WERI-Rb-1 (cell line): ENCODE measurements around the gene SESN3.

Experiments
- DNase-seq: peaks from one replicate; pipeline ENCODE4 v3.0.0-alpha.2; 2020
- H3K27ac ChIP-seq: fragments of 250-450 bp; sonication (Bioruptor Pico); 2 replicates; pipeline ENCODE4 v1.5.1; 2020; ENCODE audit warnings: mild to moderate bottlenecking, moderate library complexity
- H3K27me3 ChIP-seq: fragments of 250-450 bp; sonication (Bioruptor Pico); 2 replicates; pipeline ENCODE4 v1.5.1; 2021; ENCODE audit warnings: mild to moderate bottlenecking, low read depth, moderate library complexity; ENCODE audit not compliant: insufficient read depth, severe bottlenecking
- H3K36me3 ChIP-seq: fragments of 250-450 bp; sonication (Bioruptor Pico); 2 replicates; pipeline ENCODE4 v1.5.1; 2020; ENCODE audit warnings: mild to moderate bottlenecking, moderate library complexity
- H3K4me3 ChIP-seq: 2 replicates; pipeline ENCODE4 v1.5.1; 2011; ENCODE audit warnings: low read depth, mild to moderate bottlenecking, control low read depth, low read length
- H3K9me3 ChIP-seq: fragments of 250-450 bp; sonication (Bioruptor Pico); 2 replicates; pipeline ENCODE4 v1.5.1; 2021; ENCODE audit warnings: mild to moderate bottlenecking, moderate library complexity; ENCODE audit not compliant: severe bottlenecking
- TF ChIP-seq, protein P1 (sequence below): IDR thresholded peaks from 2 replicates; pipeline ENCODE4 v1.5.1; 2011; ENCODE audit warnings: low read depth, mild to moderate bottlenecking, control low read depth, inconsistent platforms, low read length

SESN3 gene

DNA sequence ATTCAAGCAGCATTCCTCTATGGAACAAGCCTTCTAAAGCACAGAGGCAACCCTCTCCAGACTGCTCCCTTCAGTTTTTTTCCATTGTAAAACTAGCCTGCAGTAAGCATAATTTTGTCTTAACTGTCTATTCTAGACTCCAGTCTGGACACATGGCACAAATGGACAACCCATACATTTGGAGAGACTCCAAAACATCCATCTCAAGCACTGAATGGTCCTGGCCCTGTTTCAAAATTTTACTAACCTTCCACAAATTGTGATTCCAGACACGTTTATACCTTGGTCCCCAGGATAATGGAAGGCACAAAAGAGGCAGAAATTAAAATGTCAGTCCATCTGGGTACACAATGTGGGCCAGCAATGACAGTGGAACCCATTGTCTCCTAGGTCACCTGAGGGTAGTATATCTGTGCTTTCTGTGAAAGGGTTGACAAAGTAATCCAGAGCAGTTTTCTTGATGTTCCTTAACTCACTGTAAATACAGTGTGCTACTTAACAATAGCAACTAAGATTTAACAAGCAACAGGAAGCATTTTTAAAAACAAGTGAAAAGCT, 16.2 kb upstream of the SESN3 start:
- Histone ChIP-seq H3K27me3 (no peaks in the 10 kb centered on the region), H3K36me3 (no peaks in the 10 kb centered on the region), H3K4me3 (no peak overlapping the region), H3K9me3 (no peaks in the 10 kb centered on the region), H3K27ac (no peak overlapping the region)
- no peak for DNase-seq
- TF ChIP-seq, protein P1, sequence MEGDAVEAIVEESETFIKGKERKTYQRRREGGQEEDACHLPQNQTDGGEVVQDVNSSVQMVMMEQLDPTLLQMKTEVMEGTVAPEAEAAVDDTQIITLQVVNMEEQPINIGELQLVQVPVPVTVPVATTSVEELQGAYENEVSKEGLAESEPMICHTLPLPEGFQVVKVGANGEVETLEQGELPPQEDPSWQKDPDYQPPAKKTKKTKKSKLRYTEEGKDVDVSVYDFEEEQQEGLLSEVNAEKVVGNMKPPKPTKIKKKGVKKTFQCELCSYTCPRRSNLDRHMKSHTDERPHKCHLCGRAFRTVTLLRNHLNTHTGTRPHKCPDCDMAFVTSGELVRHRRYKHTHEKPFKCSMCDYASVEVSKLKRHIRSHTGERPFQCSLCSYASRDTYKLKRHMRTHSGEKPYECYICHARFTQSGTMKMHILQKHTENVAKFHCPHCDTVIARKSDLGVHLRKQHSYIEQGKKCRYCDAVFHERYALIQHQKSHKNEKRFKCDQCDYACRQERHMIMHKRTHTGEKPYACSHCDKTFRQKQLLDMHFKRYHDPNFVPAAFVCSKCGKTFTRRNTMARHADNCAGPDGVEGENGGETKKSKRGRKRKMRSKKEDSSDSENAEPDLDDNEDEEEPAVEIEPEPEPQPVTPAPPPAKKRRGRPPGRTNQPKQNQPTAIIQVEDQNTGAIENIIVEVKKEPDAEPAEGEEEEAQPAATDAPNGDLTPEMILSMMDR, result no peak

DNA sequence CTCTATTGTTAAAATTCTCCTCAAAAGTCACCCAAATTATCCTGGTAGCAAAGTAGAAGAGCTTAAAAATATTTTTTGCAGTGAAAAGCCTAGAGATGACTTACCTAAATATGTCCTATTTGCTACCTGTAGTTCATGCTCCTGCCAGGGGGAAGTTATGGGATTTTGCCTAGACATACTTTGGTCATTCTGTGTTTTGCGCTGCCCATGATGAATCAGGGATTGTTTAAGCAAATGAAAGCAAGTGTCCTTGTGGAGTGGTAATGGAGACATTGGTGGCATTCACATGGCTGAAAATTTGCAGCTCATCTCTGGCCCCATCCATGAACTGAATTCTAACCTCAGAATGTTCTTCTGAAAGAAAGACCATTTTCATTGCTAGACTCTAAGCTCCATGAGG, 14.6 kb upstream of the SESN3 start:
- Histone ChIP-seq H3K27ac (no peak overlapping the region), H3K4me3 (no peak overlapping the region), H3K9me3 (no peaks in the 10 kb centered on the region), H3K36me3 (no peaks in the 10 kb centered on the region), H3K27me3 (no peaks in the 10 kb centered on the region)
- TF ChIP-seq, protein P1, result no peak
- DNase-seq, result no peak

DNA sequence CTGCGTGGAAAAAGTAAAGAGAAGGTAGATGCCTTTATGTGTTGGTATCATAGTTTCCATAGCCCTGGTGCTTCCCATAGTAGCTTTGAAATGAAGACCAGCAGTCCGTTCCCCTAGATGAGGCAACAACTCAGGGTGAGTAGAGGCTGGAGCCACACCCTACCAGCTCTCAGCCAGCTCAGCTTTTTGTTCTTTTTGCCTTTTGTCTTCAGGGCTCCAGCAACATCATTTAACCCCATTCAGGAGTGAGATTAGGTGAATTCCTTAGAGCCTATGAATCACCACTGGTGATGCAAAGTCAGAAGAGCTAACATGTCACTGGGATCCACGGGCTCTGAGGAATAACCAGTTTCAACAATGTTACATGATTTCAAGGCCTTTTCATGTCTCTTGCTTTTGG, 14.0 kb upstream of the SESN3 start:
- H3K27ac ChIP-seq, result no peak overlapping the region
- TF ChIP-seq, protein P1, result no peak
- H3K9me3 ChIP-seq, result no peaks in the 10 kb centered on the region
- H3K27me3 ChIP-seq, result no peaks in the 10 kb centered on the region
- no peak overlapping the region for H3K4me3 ChIP-seq
- no peaks in the 10 kb centered on the region for H3K36me3 ChIP-seq
- DNase-seq, result no peak

DNA sequence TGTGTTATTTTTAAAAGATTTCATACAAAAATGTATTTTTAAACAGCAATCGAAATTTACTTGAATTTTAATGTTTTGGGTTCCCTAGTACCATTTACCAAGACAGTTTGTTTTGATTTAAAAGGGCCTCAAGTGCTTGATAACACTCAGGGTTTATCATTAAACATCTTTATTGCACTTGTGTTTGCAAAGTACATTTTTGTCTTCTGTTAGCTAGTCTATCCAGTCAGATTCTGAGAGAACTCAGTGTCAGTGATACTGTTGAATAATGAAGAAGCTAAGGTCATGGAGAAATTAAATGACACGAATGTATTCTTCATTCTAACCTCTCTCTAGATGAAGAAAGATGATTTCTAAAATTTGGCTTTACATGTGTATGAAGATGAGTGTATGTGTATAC, 12.7 kb upstream of the SESN3 start:
- Histone ChIP-seq H3K36me3 (no peaks in the 10 kb centered on the region), H3K4me3 (no peak overlapping the region), H3K27ac (no peak overlapping the region), H3K9me3 (no peaks in the 10 kb centered on the region), H3K27me3 (no peaks in the 10 kb centered on the region)
- no peak for DNase-seq
- TF ChIP-seq, protein P1, result no peak

DNA sequence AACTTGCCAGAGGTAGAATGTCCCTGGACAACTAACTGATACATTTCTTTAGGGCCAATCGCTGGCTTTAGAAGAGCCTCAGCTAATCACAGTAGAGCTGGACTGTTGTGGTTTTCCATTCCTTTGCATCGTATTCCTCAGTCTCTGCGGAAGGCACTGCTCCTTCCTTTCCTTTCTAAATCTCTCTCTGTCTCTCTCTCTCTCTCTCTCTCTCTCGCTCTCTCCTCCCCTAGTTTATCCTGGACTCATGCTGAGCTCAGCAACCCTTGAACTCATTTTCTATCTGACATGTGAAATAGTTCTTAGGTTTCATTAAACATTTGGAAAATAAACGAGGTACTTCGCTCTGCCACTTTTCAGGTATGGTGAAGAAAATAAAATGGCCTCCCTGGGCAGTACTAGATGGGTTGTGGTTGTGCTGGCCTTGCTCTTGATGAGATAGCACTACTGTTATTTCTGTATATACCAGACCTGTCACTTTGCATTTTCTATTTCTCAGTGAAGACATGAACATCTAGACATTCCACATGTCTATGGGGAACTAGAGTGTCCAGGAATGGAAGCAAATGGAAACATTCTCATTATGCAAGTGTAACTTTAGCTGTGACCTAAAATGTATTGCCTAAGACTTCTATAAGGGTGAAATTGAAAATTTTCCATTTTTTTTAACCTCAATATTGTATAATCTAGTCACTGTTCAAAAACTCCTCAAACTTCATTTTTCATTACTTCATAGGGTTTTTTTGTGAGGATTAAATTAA, 12.0 kb upstream of the SESN3 start:
- Histone ChIP-seq H3K27ac (no peak overlapping the region), H3K4me3 (no peak overlapping the region), H3K27me3 (no peaks in the 10 kb centered on the region), H3K9me3 (no peaks in the 10 kb centered on the region), H3K36me3 (no peaks in the 10 kb centered on the region)
- TF ChIP-seq, protein P1, result no peak
- DNase-seq, result no peak
